Effector memory CD4-positive, alpha-beta T cell (primary cell): ENCODE measurements around the gene KCNT2.
A peak's percentile ranks its signal among the peaks of the same experiment; 100 is the strongest.
"Not testable (repeated sequence)": the region's sequence is repeated elsewhere in the genome, so short reads cannot be mapped to it uniquely, and the experiment has no call there.

ENCODE experiments used
- DNase-seq, 3 donors: peaks; one replicate each; pipeline ENCODE4 v3.0.0-alpha.2; 2020
- H3K27ac ChIP-seq: 2 replicates; pipeline ENCODE4 v1.7.0; 2013; ENCODE audit warnings: mild to moderate bottlenecking, low read length, moderate library complexity; ENCODE audit not compliant: insufficient read depth, poor library complexity, severe bottlenecking
- H3K27me3 ChIP-seq: replicated peaks from 2 replicates; pipeline ENCODE4 v1.7.0; 2013; ENCODE audit warnings: mild to moderate bottlenecking, low read length; ENCODE audit not compliant: insufficient read depth, control insufficient read depth, poor library complexity, severe bottlenecking
- H3K36me3 ChIP-seq: 2 replicates; pipeline ENCODE4 v1.7.0; 2013; ENCODE audit warnings: mild to moderate bottlenecking, low read length, moderate library complexity; ENCODE audit not compliant: control insufficient read depth, insufficient read depth
- H3K4me1 ChIP-seq: 2 replicates; pipeline ENCODE4 v1.7.0; 2013; ENCODE audit warnings: low read length, mild to moderate bottlenecking; ENCODE audit not compliant: control insufficient read depth, insufficient read depth, poor library complexity, severe bottlenecking
- H3K4me3 ChIP-seq: 2 replicates; pipeline ENCODE4 v1.7.0; 2013; ENCODE audit warnings: low read length, low read depth, mild to moderate bottlenecking; ENCODE audit not compliant: insufficient read depth, poor library complexity, severe bottlenecking
- H3K9me3 ChIP-seq: 2 replicates; pipeline ENCODE4 v1.7.0; 2013; ENCODE audit warnings: mild to moderate bottlenecking, low read length, moderate library complexity; ENCODE audit not compliant: control insufficient read depth
- total RNA-seq, 3 donors: gene quantifications; one replicate each; lab custom pipeline; 2026; lab: John Stamatoyannopoulos, UW

The KCNT2 gene
- 0 to 0.09 (median 0) reads per million in 3 donors for total RNA-seq

DNA sequence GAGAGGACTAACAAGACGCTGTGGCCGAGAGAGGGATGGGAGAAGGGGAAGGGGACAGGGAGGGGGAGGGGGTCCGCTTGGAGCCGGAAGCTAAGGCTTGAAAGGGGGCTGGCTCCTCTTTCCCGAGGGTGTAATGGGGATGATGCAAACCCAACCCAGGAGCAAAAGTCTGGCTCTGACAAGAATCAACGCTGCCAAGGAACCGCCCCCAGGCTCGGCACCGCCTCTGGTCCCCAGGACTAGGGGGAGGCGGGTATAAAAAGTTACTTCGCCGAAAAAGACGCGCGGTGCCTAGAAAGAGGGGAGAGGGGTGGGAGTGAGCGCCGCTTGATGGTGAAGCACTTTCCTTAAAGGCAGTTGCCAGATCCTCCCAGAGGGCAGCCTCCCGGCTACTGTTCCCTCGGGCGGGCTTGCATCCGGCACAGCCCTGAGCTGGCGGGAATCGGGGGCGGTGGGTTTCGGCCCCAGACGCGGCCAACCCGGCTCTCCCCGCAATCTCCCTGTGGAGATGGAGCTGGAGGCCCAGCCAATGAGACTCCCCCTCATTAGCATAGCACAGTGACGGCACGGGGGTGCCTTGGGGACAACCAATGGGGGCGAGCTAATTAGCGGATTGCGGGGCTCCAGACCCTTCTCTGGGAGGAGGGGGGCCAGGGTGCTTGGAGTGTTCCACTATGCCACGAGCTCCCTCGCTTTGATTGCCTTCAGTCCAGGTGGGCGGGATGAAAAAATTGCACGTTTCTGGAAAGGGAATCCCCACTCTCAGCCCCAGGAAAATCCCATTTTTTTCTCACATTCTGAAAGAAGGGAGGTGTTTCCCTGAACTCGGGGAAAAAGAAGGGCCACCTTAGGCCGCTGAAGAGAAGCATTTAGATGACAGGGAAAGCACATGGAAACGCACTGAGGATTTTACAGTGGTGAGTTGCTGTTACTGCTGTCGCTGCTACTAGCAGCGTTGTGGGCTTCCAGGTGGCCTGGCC, at the start of gene KCNT2:
KCNT2 (minus strand) TSS at position 51 of the 980 bp plus-strand sequence. CDS start 131 bp downstream, outside the sequence.
- Histone ChIP-seq H3K9me3 (no peaks in the 10 kb centered on the region), H3K36me3 (no peaks in the 10 kb centered on the region), H3K4me1 (peaks cover 4% of the 10 kb centered on the region), H3K27me3 (peaks cover 12% of the 10 kb centered on the region), H3K4me3 (peak within 1 kb of the TSS; percentile 42), H3K27ac (no peak within 1 kb of the TSS)
- peak in 1 of 3 donors; percentile 8 for DNase-seq

DNA sequence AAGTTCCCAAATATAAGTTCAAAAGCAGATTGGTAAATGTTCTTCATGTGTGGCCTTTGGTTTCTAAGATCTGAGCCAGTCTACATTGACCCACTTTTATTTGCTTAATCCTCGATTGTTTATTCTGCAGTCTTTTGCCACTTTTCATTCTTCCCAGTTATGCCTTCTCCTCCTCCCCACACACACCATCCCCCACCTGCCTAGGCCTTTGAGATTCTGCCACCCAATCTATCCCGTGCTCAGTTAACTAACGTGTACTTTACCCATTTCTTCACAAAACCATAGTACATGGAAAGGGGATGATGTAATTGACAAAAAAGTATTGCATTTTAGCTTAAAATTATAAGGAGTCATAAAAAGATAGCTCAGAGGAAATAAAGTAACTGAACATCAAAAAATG, 47.3 kb upstream of the KCNT2 start:
- H3K4me3 ChIP-seq, result no peak overlapping the region
- no peaks in the 10 kb centered on the region for H3K36me3 ChIP-seq
- H3K4me1 ChIP-seq, result peaks cover 4% of the 10 kb centered on the region
- no peaks in the 10 kb centered on the region for H3K9me3 ChIP-seq
- H3K27ac ChIP-seq, result no peak overlapping the region
- DNase-seq, result no peak
- no peaks in the 10 kb centered on the region for H3K27me3 ChIP-seq

DNA sequence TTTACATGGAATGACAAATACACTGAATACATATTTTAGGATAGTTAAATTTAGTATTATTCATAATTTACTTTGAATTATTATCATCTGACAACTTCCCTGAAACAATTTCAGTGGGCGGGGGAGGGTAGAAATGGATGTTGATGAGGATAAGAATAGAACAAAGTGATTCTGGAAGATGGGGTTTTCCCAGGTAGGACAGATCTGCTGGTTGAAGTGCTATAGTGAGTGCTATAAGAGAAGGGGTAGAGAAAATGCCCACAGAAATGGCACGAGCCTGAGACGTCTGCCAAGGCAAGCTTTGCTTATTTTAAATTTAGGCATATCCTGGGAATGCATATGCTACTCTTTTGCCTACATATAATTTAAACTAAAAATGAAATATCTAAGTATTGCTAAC, 46.8 kb upstream of the KCNT2 start:
- DNase-seq, result no peak
- H3K4me3 ChIP-seq, result no peak overlapping the region
- H3K9me3 ChIP-seq, result no peaks in the 10 kb centered on the region
- no peaks in the 10 kb centered on the region for H3K36me3 ChIP-seq
- no peaks in the 10 kb centered on the region for H3K27me3 ChIP-seq
- no peak overlapping the region for H3K27ac ChIP-seq
- H3K4me1 ChIP-seq, result peaks cover 4% of the 10 kb centered on the region

- H3K27me3 ChIP-seq, result no peaks in the 10 kb centered on the region
- H3K36me3 ChIP-seq, result no peaks in the 10 kb centered on the region
- no peak for DNase-seq
- H3K4me1 ChIP-seq, result peaks cover 4% of the 10 kb centered on the region
- no peak overlapping the region for H3K4me3 ChIP-seq
- H3K9me3 ChIP-seq, result no peaks in the 10 kb centered on the region
- no peak overlapping the region for H3K27ac ChIP-seq
Observed at GRCh38 chr1:196654271-196654670, 46.0 kb upstream of the KCNT2 start.

- Histone ChIP-seq H3K9me3 (no peaks in the 10 kb centered on the region), H3K4me1 (peaks cover 4% of the 10 kb centered on the region), H3K27ac (no peak within 1 kb of the TSS), H3K4me3 (peak within 1 kb of the TSS; percentile 38), H3K36me3 (no peaks in the 10 kb centered on the region), H3K27me3 (no peaks in the 10 kb centered on the region)
- no peak for DNase-seq
Observed at GRCh38 chr1:196651637-196652215, 43.5 kb upstream of the KCNT2 start, which contains the start of gene CFH. Gene CFH, plus strand, starts transcription at chr1:196652043. Its CDS starts 75 bp downstream, at chr1:196652118.

DNA sequence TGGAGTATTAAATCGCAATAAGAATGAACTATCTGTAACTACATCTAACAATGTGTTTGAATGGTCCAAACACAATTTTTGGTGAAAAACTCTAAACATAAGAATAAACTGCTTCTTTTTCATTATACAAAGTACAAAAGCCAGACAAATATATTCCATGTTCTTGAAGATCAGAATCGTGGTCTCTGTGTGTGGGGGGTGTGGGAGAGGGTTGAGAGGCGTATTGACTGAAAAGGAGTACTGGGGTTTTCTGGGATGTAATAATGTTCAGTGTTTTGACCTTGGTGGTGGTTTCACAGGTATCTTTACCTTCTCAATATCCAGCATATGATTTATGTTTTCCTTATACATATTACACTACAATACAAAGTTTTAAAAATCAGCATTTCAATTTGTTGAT, 42.8 kb upstream of the KCNT2 start:
- peaks cover 4% of the 10 kb centered on the region for H3K4me1 ChIP-seq
- H3K9me3 ChIP-seq, result no peaks in the 10 kb centered on the region
- peak overlapping the region; percentile 38 for H3K4me3 ChIP-seq
- no peak overlapping the region for H3K27ac ChIP-seq
- H3K36me3 ChIP-seq, result no peaks in the 10 kb centered on the region
- DNase-seq, result no peak
- no peaks in the 10 kb centered on the region for H3K27me3 ChIP-seq

DNA sequence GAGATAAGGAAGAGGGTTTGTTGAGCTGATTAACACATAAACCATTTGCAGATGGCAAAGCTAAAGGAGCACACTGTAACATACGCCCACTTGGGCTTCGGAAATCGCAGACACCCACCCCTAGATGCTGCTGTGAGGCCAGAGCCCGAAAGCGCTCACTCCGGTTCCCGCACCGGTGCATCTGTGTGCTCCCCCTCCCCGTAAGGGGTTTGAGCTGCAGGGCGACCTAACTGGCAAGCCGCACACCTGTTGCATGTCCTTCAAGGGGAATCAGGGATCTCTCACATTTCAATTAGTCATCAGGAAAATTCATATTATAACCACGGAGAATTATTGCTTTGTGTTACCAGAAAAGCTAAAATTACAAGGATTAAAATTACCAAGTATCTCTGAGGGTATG, 42.2 kb upstream of the KCNT2 start:
- Histone ChIP-seq H3K4me1 (peaks cover 4% of the 10 kb centered on the region), H3K36me3 (no peaks in the 10 kb centered on the region), H3K9me3 (no peaks in the 10 kb centered on the region), H3K4me3 (no peak overlapping the region), H3K27ac (no peak overlapping the region), H3K27me3 (no peaks in the 10 kb centered on the region)
- no peak for DNase-seq

- Histone ChIP-seq H3K4me1 (peaks cover 4% of the 10 kb centered on the region), H3K4me3 (no peak overlapping the region), H3K9me3 (no peaks in the 10 kb centered on the region), H3K27ac (no peak overlapping the region), H3K36me3 (no peaks in the 10 kb centered on the region), H3K27me3 (no peaks in the 10 kb centered on the region)
- DNase-seq, result no peak
Observed at GRCh38 chr1:196649990-196650389, 41.8 kb upstream of the KCNT2 start.

DNA sequence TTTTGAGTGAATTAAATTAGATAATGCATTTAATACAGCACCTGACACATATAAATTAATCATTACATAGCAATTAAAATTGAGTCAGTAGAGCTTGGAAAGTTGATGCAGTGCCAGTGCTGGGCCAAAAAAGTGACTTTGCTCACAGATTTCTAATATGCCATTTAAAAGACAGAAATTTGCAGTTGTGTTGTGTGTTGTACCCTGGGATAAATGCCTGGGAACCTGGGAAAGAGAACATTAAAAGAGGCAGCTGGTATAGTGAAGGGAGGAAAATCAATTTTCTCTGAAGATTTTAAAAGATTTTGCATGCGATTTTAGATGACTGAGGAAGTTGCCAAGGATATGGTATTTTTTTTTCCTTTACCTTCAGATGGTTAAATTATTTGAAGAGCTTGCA, 32.7 kb upstream of the KCNT2 start:
- H3K9me3 ChIP-seq, result no peaks in the 10 kb centered on the region
- no peak for DNase-seq

DNA sequence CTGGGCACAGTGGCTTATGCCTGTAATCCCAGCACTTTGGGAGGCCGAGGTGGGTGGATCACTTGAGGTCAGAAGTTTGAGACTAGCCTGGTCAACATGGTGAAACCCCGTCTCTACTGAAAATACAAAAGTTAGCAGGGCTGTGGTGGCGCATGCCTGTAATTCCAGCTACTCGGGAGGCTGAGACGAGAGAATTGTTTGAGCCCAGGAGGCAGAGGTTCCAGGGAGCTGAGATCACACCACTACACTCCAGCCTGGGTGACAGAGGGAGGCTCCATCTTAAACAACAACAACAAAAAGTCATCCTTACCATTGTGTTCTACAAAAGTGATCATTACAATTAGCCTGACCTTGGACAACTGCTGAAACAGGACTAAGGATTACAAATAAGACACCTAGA, 31.1 kb upstream of the KCNT2 start:
- not testable (repeated sequence) for H3K9me3 ChIP-seq, H3K36me3 ChIP-seq, H3K4me1 ChIP-seq, H3K4me3 ChIP-seq, H3K27me3 ChIP-seq, DNase-seq, H3K27ac ChIP-seq

More for the DNA sequence above, 32.7 kb upstream of the KCNT2 start:
- Histone ChIP-seq H3K4me3 (no peak overlapping the region), H3K4me1 (no peaks in the 10 kb centered on the region), H3K27me3 (no peaks in the 10 kb centered on the region), H3K36me3 (no peaks in the 10 kb centered on the region), H3K27ac (no peak overlapping the region)
